WTC11 (cell line): Measurements from ENCODE around the gene CA10.

Source experiments
- CREB1 ChIP-seq: sonication (generic); formaldehyde crosslinking; IDR thresholded peaks from 2 replicates; pipeline ENCODE4 v1.8.0; 2023; ENCODE audit warnings: mild to moderate bottlenecking, missing genetic modification reagents
- CREM ChIP-seq: sonication (generic); formaldehyde crosslinking; IDR thresholded peaks from 2 replicates; pipeline ENCODE4 v1.8.1; 2022; ENCODE audit warnings: mild to moderate bottlenecking, missing genetic modification reagents, moderate library complexity
- FOXJ3 ChIP-seq: sonication (generic); formaldehyde crosslinking; IDR thresholded peaks from 2 replicates; pipeline ENCODE4 v1.9.0; 2021; ENCODE audit warnings: missing genetic modification reagents, mild to moderate bottlenecking, borderline replicate concordance
- GABPB1 ChIP-seq: sonication (generic); formaldehyde crosslinking; IDR thresholded peaks from 2 replicates; pipeline ENCODE4 v1.8.1; 2023; ENCODE audit warnings: mild to moderate bottlenecking, missing genetic modification reagents
- JUN ChIP-seq: sonication (generic); formaldehyde crosslinking; IDR thresholded peaks from 2 replicates; pipeline ENCODE4 v1.8.0; 2023; ENCODE audit warnings: mild to moderate bottlenecking, missing genetic modification reagents
- NR2C2 ChIP-seq: sonication (generic); formaldehyde crosslinking; IDR thresholded peaks from 2 replicates; pipeline ENCODE4 v1.8.0; 2022; ENCODE audit warnings: mild to moderate bottlenecking, missing genetic modification reagents
- TCF7 ChIP-seq: sonication (generic); formaldehyde crosslinking; IDR thresholded peaks from 2 replicates; pipeline ENCODE4 v1.8.0; 2022; ENCODE audit warnings: mild to moderate bottlenecking, low read depth, missing genetic modification reagents, moderate library complexity
- TEAD4 ChIP-seq: sonication (generic); formaldehyde crosslinking; IDR thresholded peaks from 2 replicates; pipeline ENCODE4 v1.8.0; 2022; ENCODE audit warnings: mild to moderate bottlenecking, missing genetic modification reagents
- USF1 ChIP-seq: sonication (generic); formaldehyde crosslinking; IDR thresholded peaks from 2 replicates; pipeline ENCODE4 v1.8.0; 2022; ENCODE audit warnings: mild to moderate bottlenecking, missing genetic modification reagents
- ZNF121 ChIP-seq: sonication (generic); formaldehyde crosslinking; IDR thresholded peaks from 2 replicates; pipeline ENCODE4 v1.8.0; 2023; ENCODE audit warnings: missing genetic modification reagents
- ZNF671 ChIP-seq: fragments of 250-450 bp; sonication (Bioruptor Pico); IDR thresholded peaks from 2 replicates; pipeline ENCODE4 v1.8.0; 2021; ENCODE audit warnings: mild to moderate bottlenecking
- TF ChIP-seq, protein P1 (sequence below): fragments of 200-600 bp; IDR thresholded peaks from 2 replicates; pipeline ENCODE4 v1.8.0; 2022; ENCODE audit warnings: antibody characterized with exemption
- TF ChIP-seq, protein P2 (sequence below): sonication (generic); formaldehyde crosslinking; IDR thresholded peaks from 2 replicates; pipeline ENCODE4 v1.8.1; 2022; ENCODE audit warnings: mild to moderate bottlenecking, missing genetic modification reagents, moderate library complexity, borderline replicate concordance
- TF ChIP-seq, protein P3 (sequence below): sonication (generic); formaldehyde crosslinking; IDR thresholded peaks from 2 replicates; pipeline ENCODE4 v1.8.1; 2023; ENCODE audit warnings: mild to moderate bottlenecking, missing genetic modification reagents, borderline replicate concordance

GRCh38 chr17:51891936-51892335 is 266.6 kb downstream of the CA10 start:
- TF ChIP-seq, protein P1, sequence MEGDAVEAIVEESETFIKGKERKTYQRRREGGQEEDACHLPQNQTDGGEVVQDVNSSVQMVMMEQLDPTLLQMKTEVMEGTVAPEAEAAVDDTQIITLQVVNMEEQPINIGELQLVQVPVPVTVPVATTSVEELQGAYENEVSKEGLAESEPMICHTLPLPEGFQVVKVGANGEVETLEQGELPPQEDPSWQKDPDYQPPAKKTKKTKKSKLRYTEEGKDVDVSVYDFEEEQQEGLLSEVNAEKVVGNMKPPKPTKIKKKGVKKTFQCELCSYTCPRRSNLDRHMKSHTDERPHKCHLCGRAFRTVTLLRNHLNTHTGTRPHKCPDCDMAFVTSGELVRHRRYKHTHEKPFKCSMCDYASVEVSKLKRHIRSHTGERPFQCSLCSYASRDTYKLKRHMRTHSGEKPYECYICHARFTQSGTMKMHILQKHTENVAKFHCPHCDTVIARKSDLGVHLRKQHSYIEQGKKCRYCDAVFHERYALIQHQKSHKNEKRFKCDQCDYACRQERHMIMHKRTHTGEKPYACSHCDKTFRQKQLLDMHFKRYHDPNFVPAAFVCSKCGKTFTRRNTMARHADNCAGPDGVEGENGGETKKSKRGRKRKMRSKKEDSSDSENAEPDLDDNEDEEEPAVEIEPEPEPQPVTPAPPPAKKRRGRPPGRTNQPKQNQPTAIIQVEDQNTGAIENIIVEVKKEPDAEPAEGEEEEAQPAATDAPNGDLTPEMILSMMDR = no peak
- no peak for TF ChIP-seq TEAD4 (CRISPR knock-in tag)
- no peak for TF ChIP-seq TCF7
- no peak for TF ChIP-seq JUN (CRISPR knock-in tag)
- TF ChIP-seq ZNF671 = no peak
- TF ChIP-seq NR2C2 (CRISPR knock-in tag) = no peak
- TF ChIP-seq USF1 (CRISPR knock-in tag) = no peak
- no peak for TF ChIP-seq ZNF121 (CRISPR knock-in tag)
- no peak for TF ChIP-seq FOXJ3 (CRISPR knock-in tag)
- TF ChIP-seq, protein P2, sequence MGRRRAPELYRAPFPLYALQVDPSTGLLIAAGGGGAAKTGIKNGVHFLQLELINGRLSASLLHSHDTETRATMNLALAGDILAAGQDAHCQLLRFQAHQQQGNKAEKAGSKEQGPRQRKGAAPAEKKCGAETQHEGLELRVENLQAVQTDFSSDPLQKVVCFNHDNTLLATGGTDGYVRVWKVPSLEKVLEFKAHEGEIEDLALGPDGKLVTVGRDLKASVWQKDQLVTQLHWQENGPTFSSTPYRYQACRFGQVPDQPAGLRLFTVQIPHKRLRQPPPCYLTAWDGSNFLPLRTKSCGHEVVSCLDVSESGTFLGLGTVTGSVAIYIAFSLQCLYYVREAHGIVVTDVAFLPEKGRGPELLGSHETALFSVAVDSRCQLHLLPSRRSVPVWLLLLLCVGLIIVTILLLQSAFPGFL = no peak
- TF ChIP-seq CREB1 (CRISPR knock-in tag) = no peak
- no peak for TF ChIP-seq CREM (CRISPR knock-in tag)
- TF ChIP-seq, protein P3, sequence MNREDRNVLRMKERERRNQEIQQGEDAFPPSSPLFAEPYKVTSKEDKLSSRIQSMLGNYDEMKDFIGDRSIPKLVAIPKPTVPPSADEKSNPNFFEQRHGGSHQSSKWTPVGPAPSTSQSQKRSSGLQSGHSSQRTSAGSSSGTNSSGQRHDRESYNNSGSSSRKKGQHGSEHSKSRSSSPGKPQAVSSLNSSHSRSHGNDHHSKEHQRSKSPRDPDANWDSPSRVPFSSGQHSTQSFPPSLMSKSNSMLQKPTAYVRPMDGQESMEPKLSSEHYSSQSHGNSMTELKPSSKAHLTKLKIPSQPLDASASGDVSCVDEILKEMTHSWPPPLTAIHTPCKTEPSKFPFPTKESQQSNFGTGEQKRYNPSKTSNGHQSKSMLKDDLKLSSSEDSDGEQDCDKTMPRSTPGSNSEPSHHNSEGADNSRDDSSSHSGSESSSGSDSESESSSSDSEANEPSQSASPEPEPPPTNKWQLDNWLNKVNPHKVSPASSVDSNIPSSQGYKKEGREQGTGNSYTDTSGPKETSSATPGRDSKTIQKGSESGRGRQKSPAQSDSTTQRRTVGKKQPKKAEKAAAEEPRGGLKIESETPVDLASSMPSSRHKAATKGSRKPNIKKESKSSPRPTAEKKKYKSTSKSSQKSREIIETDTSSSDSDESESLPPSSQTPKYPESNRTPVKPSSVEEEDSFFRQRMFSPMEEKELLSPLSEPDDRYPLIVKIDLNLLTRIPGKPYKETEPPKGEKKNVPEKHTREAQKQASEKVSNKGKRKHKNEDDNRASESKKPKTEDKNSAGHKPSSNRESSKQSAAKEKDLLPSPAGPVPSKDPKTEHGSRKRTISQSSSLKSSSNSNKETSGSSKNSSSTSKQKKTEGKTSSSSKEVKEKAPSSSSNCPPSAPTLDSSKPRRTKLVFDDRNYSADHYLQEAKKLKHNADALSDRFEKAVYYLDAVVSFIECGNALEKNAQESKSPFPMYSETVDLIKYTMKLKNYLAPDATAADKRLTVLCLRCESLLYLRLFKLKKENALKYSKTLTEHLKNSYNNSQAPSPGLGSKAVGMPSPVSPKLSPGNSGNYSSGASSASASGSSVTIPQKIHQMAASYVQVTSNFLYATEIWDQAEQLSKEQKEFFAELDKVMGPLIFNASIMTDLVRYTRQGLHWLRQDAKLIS (CRISPR knock-in tag) = no peak
- no peak for TF ChIP-seq GABPB1 (CRISPR knock-in tag)
